ENCODE results near the gene CCDC146. TPM values are rescaled to one million over a fixed set of nuclear protein-coding genes. Genes with fewer than 3 reads are reported as not detected.
A peak's percentile ranks its signal among the peaks of the same experiment; 100 is the strongest.
"Not testable (repeated sequence)": the region's sequence is repeated elsewhere in the genome, so short reads cannot be mapped to it uniquely, and the experiment has no call there.

Gene CCDC146
- 1 to 10 TPM; 2.0 to 3.8 TPM for total RNA-seq

GRCh38 chr7:77121860-77122681 is at the start of gene CCDC146:
TSS of gene CCDC146 (plus strand) at chr7:77122615. CDS start at chr7:77167669, 45,054 bp downstream.
- Mint-ChIP-seq H3K4me3 (peak within 1 kb of the TSS; percentile 78 to 89), H3K4me1 (ENCODE audit: low read depth) (peaks cover 11% of the 10 kb centered on the region), H3K27ac (peak within 1 kb of the TSS; percentile 7)
- DNase-seq (peak; percentile 92 to 96), ATAC-seq (replicated peaks in 1 of 2) (peak; percentile 98)
- not testable (repeated sequence) for H3K27me3 Mint-ChIP-seq (ENCODE audit: low read depth); H3K36me3 Mint-ChIP-seq (ENCODE audit: insufficient read depth in 2 of 2); H3K9me3 Mint-ChIP-seq

GRCh38 chr7:77074786-77075396 is 47.5 kb upstream of the CCDC146 start:
- H3K4me3 Mint-ChIP-seq: not testable (repeated sequence)

GRCh38 chr7:77077060-77077459 is 45.4 kb upstream of the CCDC146 start:
- not testable (repeated sequence) for H3K4me3 Mint-ChIP-seq; H3K9me3 Mint-ChIP-seq; ATAC-seq (replicated peaks in 1 of 2); H3K36me3 Mint-ChIP-seq (ENCODE audit: insufficient read depth in 2 of 2); H3K4me1 Mint-ChIP-seq (ENCODE audit: low read depth); H3K27ac Mint-ChIP-seq; DNase-seq; H3K27me3 Mint-ChIP-seq (ENCODE audit: low read depth)

More at GRCh38 chr7:77074786-77075396, 47.5 kb upstream of the CCDC146 start:
- H3K27me3 Mint-ChIP-seq (ENCODE audit: low read depth); H3K4me1 Mint-ChIP-seq (ENCODE audit: low read depth); H3K27ac Mint-ChIP-seq; DNase-seq; ATAC-seq (replicated peaks in 1 of 2); H3K36me3 Mint-ChIP-seq (ENCODE audit: insufficient read depth in 2 of 2); H3K9me3 Mint-ChIP-seq: not testable (repeated sequence)

- not testable (repeated sequence) for H3K27ac Mint-ChIP-seq; DNase-seq; H3K36me3 Mint-ChIP-seq (ENCODE audit: insufficient read depth in 2 of 2); H3K27me3 Mint-ChIP-seq (ENCODE audit: low read depth); ATAC-seq (replicated peaks in 1 of 2); H3K9me3 Mint-ChIP-seq; H3K4me3 Mint-ChIP-seq; H3K4me1 Mint-ChIP-seq (ENCODE audit: low read depth)
These were observed 43.3 kb upstream of the CCDC146 start for GRCh38 chr7:77079112-77079511.

- H3K9me3 Mint-ChIP-seq; H3K4me3 Mint-ChIP-seq; ATAC-seq (replicated peaks in 1 of 2); H3K36me3 Mint-ChIP-seq (ENCODE audit: insufficient read depth in 2 of 2); H3K4me1 Mint-ChIP-seq (ENCODE audit: low read depth); H3K27me3 Mint-ChIP-seq (ENCODE audit: low read depth); DNase-seq; H3K27ac Mint-ChIP-seq: not testable (repeated sequence)
These were observed 42.8 kb upstream of the CCDC146 start for GRCh38 chr7:77079624-77080023.

GRCh38 chr7:77080236-77080635 is 42.2 kb upstream of the CCDC146 start:
- not testable (repeated sequence) for H3K36me3 Mint-ChIP-seq (ENCODE audit: insufficient read depth in 2 of 2); H3K4me1 Mint-ChIP-seq (ENCODE audit: low read depth); DNase-seq; H3K9me3 Mint-ChIP-seq; ATAC-seq (replicated peaks in 1 of 2); H3K27ac Mint-ChIP-seq; H3K27me3 Mint-ChIP-seq (ENCODE audit: low read depth); H3K4me3 Mint-ChIP-seq

GRCh38 chr7:77082192-77082591 is 40.2 kb upstream of the CCDC146 start:
- H3K36me3 Mint-ChIP-seq (ENCODE audit: insufficient read depth in 2 of 2); H3K9me3 Mint-ChIP-seq; DNase-seq; H3K27ac Mint-ChIP-seq; H3K4me1 Mint-ChIP-seq (ENCODE audit: low read depth); H3K4me3 Mint-ChIP-seq; ATAC-seq (replicated peaks in 1 of 2); H3K27me3 Mint-ChIP-seq (ENCODE audit: low read depth): not testable (repeated sequence)

GRCh38 chr7:77092301-77092700 is 30.1 kb upstream of the CCDC146 start:
- H3K27me3 Mint-ChIP-seq (ENCODE audit: low read depth): not testable (repeated sequence)

GRCh38 chr7:77100501-77100900 is 21.9 kb upstream of the CCDC146 start:
- H3K27ac Mint-ChIP-seq; H3K9me3 Mint-ChIP-seq; DNase-seq; H3K27me3 Mint-ChIP-seq (ENCODE audit: low read depth); H3K36me3 Mint-ChIP-seq (ENCODE audit: insufficient read depth in 2 of 2); H3K4me3 Mint-ChIP-seq; ATAC-seq (replicated peaks in 1 of 2); H3K4me1 Mint-ChIP-seq (ENCODE audit: low read depth): not testable (repeated sequence)

More at GRCh38 chr7:77092301-77092700, 30.1 kb upstream of the CCDC146 start:
- not testable (repeated sequence) for DNase-seq; H3K4me1 Mint-ChIP-seq (ENCODE audit: low read depth); H3K9me3 Mint-ChIP-seq; ATAC-seq (replicated peaks in 1 of 2); H3K27ac Mint-ChIP-seq; H3K4me3 Mint-ChIP-seq; H3K36me3 Mint-ChIP-seq (ENCODE audit: insufficient read depth in 2 of 2)

- H3K27me3 Mint-ChIP-seq (ENCODE audit: low read depth); H3K4me3 Mint-ChIP-seq; ATAC-seq (replicated peaks in 1 of 2); H3K27ac Mint-ChIP-seq; DNase-seq; H3K9me3 Mint-ChIP-seq; H3K4me1 Mint-ChIP-seq (ENCODE audit: low read depth); H3K36me3 Mint-ChIP-seq (ENCODE audit: insufficient read depth in 2 of 2): not testable (repeated sequence)
These were observed 21.2 kb upstream of the CCDC146 start for GRCh38 chr7:77101187-77101586.

GRCh38 chr7:77102671-77103070 is 19.7 kb upstream of the CCDC146 start:
- not testable (repeated sequence) for H3K36me3 Mint-ChIP-seq (ENCODE audit: insufficient read depth in 2 of 2); H3K4me3 Mint-ChIP-seq; H3K27me3 Mint-ChIP-seq (ENCODE audit: low read depth); DNase-seq; ATAC-seq (replicated peaks in 1 of 2); H3K4me1 Mint-ChIP-seq (ENCODE audit: low read depth); H3K9me3 Mint-ChIP-seq; H3K27ac Mint-ChIP-seq

- not testable (repeated sequence) for H3K4me3 Mint-ChIP-seq; H3K9me3 Mint-ChIP-seq; H3K4me1 Mint-ChIP-seq (ENCODE audit: low read depth); H3K36me3 Mint-ChIP-seq (ENCODE audit: insufficient read depth in 2 of 2); DNase-seq; H3K27me3 Mint-ChIP-seq (ENCODE audit: low read depth); ATAC-seq (replicated peaks in 1 of 2); H3K27ac Mint-ChIP-seq
These were observed 16.5 kb upstream of the CCDC146 start for GRCh38 chr7:77105904-77106303.

- not testable (repeated sequence) for H3K27ac Mint-ChIP-seq; H3K27me3 Mint-ChIP-seq (ENCODE audit: low read depth); H3K4me1 Mint-ChIP-seq (ENCODE audit: low read depth); DNase-seq; H3K36me3 Mint-ChIP-seq (ENCODE audit: insufficient read depth in 2 of 2); H3K9me3 Mint-ChIP-seq; H3K4me3 Mint-ChIP-seq; ATAC-seq (replicated peaks in 1 of 2)
These were observed 14.8 kb upstream of the CCDC146 start for GRCh38 chr7:77107659-77108058.
